GM18498 (cell line): ENCODE data around the gene RAB6B.

Experiments used
- ATAC-seq: cut with Tn5 transposase; IDR thresholded peaks from one replicate; pipeline ENCODE4 v1.9.1; 2021; ENCODE audit warnings: mild to moderate bottlenecking, moderate library complexity; ENCODE audit not compliant: unreplicated experiment

RAB6B gene

DNA sequence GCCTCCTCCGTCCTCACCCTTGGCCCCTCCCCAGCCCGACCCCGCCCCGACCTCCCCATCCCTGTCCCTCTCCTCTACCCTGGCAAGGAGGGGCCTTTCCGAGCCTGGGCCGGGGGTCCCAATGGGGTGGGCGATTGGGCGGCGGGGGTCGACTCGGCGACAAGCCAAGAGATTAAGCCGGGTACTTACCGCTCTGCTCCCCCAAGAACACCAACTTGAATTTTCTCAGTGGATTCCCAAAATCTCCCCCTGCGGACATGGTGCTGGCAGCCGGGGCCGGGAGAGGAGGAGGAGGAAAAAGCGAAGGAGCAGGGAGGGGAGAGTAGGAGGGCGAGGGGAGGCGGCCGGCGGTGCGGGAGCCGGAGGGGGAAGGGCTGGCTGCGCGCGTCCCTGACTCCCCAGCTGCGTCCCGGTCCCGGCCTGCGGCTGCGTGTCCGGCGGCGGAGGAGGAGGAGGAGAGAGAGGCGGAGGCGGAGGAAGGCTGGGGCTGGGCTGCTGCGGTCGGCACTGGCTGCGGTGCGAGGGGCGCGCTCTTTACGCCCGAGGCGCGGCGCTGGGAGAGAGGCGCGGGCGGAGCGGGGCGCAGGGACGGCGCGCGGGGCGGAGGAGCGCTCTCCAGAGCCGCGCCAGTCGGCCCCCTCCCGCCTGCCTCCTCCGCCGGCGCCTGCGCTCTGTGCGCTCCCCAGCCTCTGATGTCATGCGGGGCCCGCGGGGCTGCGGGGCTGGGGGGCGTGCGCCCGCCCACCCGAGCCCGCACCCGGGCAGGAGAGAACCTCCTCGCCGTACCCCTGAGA lies at the start of gene RAB6B:
TSS of gene RAB6B (minus strand) at position 675 of the 794 bp plus-strand sequence. CDS start at position 259, 416 bp downstream.
- ATAC-seq: peak; percentile 52

DNA sequence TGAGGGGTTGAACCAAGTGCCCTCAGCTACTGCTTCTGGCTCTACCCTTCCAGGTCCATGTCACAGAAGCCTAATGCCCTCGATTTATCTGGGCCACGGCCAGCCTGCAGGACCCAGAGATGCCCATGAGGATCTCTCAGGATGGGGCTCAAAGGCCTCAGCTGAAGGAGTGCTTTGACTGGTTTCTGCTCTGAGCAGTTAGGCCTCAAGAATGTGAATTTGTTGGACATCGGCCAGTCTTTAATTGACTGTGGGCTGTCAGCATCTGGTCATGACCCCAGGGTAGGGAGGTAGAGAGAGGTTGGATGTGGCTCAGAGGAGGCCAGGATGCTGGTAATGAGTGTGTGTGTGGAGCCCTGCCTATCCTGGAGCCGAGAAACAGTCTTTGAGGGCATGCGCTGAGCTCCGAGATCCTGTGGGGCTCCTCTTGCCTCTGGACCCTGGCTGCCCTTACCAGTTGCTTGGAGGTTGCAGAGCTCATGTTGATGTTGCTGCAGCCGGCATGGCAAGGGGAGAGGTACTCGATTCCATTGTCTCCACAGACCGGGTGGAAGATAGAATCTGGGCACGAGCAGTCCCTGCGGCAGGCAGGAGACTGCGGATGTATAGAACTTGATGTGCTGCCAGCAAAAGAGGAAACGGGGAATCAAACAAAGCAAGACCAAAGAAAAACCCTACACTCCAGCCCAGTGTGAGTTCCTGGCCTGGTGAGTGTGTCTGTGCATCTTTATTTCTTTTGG lies 49.1 kb upstream of the RAB6B start:
- no peak for ATAC-seq

- no peak for ATAC-seq
Measured at GRCh38 chr3:133944181-133944580, 48.5 kb upstream of the RAB6B start.

GRCh38 chr3:133943639-133944141 lies 48.0 kb upstream of the RAB6B start:
- no peak for ATAC-seq

GRCh38 chr3:133943031-133943535 lies 47.4 kb upstream of the RAB6B start:
- no peak for ATAC-seq

GRCh38 chr3:133941415-133941821 lies 45.7 kb upstream of the RAB6B start:
- ATAC-seq: no peak

- ATAC-seq: no peak
Measured at GRCh38 chr3:133940536-133940935, 44.9 kb upstream of the RAB6B start.

DNA sequence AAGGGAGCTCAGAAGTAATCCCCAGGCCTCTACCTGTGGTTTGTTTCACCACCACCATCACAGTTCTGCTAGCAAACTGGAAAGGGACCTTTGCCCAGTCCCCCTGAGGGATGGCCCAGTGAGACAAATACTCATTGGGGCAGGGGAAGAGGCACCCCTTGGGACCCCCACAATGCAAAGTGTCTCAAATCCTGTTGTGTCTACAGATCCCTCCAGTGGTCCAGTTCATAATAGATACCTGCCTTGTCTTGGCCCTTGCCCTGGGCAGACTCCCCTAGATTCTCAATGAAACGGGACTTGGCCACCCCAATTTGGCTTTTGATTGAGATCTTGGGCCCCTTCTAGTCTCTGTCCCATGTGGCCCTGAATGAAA lies 43.8 kb upstream of the RAB6B start:
- ATAC-seq: no peak

- ATAC-seq: no peak
Measured at GRCh38 chr3:133938770-133939462, 43.2 kb upstream of the RAB6B start.

GRCh38 chr3:133937756-133938601 lies 42.3 kb upstream of the RAB6B start:
- no peak for ATAC-seq

- ATAC-seq: no peak
Measured at GRCh38 chr3:133937061-133937686, 41.5 kb upstream of the RAB6B start.

- no peak for ATAC-seq
Measured at GRCh38 chr3:133935843-133936769, 40.4 kb upstream of the RAB6B start.

GRCh38 chr3:133934996-133935842 lies 39.5 kb upstream of the RAB6B start:
- ATAC-seq: no peak

DNA sequence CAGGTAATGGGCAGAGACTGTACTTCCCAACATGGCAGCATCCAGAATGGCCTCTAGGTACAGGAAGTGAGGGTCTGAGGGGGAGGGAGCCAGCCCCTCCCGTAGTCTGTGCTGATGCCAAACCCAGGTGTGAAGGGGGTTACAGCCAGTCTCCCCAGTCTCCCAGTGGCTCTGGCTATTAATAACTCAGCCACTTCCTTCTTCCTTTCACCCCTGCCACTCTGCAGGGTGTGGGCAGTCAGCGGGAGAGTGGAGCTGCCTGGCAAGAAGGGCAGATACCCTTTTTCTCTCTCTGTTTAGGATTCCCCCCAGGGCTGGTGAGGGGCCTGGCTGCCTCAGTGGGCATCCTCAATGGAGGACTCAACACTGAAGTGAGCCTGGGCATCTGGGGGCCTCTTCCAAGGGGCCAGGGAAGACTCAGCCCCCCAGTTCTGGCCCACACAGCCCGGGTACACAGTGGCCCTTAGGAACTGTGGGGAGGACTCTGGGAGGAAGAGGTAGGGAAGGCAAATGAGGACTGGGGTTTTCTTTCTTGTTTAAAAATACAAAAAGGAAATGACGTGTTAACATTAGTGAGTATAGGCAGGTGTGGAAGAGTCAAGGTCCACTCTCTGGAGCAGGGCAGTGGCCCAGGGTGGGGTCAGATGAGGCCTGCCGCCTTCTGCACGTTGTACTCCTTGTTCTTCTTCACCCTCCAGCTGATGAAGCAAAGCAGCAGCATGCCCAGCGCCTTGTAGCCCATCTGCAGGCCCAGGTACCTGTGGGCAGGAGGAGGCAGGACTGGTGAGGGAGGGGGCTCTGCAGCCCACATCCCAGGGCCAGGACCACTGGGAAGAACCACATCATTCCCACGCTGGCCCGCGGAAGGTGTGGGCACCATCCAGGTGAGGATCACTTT lies 38.6 kb upstream of the RAB6B start:
- ATAC-seq: no peak

DNA sequence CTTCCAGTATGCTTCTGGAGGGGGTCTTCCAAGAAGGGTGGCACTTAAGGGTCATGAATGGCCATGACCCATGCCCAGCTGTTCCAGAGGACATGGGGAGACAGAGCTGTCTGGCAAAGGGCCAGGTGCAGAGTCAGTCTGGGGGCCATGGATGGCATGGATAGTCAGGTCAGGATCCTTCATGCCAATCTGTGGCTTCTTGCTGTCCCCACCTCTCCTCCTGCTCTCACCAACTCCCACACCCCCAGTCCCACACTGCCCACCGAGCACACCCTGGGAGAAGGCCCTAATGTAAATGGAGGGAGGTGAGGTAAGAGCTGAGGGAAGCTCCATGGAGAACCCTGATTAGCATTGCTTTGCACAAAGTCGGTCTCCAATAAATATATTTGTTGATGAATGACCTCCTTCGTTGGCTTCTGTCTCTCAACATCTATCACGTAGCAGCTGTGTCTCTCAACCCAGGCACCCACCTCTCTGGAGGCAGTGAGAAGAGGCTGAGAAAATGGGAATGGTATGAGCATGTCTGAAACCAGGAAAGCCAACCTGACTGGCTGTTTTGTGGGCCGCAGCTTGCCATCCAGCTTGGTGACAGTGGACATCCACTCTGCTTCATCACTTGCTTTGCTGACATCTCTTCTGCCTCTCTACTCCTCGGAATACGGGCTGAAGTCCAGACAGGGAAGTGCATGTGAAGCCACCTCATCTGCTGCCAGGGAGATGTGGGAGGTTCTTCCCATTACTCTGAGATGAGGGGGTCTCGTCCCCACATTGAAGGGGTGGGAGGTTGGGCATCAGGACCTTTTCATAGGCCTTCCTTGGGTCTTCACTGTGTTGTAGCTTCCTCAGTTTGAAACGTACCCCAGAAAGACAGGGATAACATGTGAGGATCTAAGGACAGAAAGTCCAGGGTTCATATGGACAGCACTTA lies 37.7 kb upstream of the RAB6B start:
- no peak for ATAC-seq

- ATAC-seq: no peak
Measured at GRCh38 chr3:133932009-133932408, 36.3 kb upstream of the RAB6B start.
